WTC11 (cell line): ENCODE data around the gene CDC42EP2. TPM values are rescaled to one million over a fixed set of nuclear protein-coding genes. Genes with fewer than 3 reads are reported as not detected.

Source experiments
- ATAC-seq: fragments of 200-7000 bp; cut with Tn5 transposase; 2 replicates; pipeline ENCODE4 v1.10.0; 2021; ENCODE audit warnings: mild to moderate bottlenecking, moderate library complexity
- CTCF ChIA-PET: fragments of 300-600 bp; sonication (Branson Sonifier 250); formaldehyde crosslinking; loops from one replicate; lab custom pipeline; 2021; ENCODE audit warnings: antibody characterized with exemption; lab: Charles Lee
- POLR2A ChIA-PET: fragments of 350-600 bp; sonication (Branson Sonifier 250); formaldehyde crosslinking; loops from one replicate; lab custom pipeline; 2021; ENCODE audit warnings: antibody characterized with exemption; lab: Charles Lee
- DNase-seq: peaks from one replicate; pipeline ENCODE4 v3.0.0; 2021; ENCODE audit warnings: low spot score
- H3K27ac Mint-ChIP-seq: 2 replicates; pipeline ENCODE4 v1.8.0; 2021; ENCODE audit warnings: mixed read lengths
- H3K27me3 Mint-ChIP-seq: 2 replicates; pipeline ENCODE4 v1.8.0; 2021; ENCODE audit warnings: low read depth, mild to moderate bottlenecking, moderate library complexity, mixed read lengths
- H3K36me3 Mint-ChIP-seq: 2 replicates; pipeline ENCODE4 v1.8.0; 2021; ENCODE audit warnings: mixed read lengths
- H3K4me1 Mint-ChIP-seq: 2 replicates; pipeline ENCODE4 v1.8.0; 2022; ENCODE audit warnings: mixed read lengths
- H3K4me3 Mint-ChIP-seq: 2 replicates; pipeline ENCODE4 v1.8.0; 2021; ENCODE audit warnings: mild to moderate bottlenecking, moderate library complexity, mixed read lengths
- H3K9me3 Mint-ChIP-seq: 2 replicates; pipeline ENCODE4 v1.8.0; 2021; ENCODE audit warnings: mixed read lengths
- CREB1 ChIP-seq: sonication (generic); formaldehyde crosslinking; IDR thresholded peaks from 2 replicates; pipeline ENCODE4 v1.8.0; 2023; ENCODE audit warnings: mild to moderate bottlenecking, missing genetic modification reagents
- EMX1 ChIP-seq: fragments of 250-450 bp; sonication (Bioruptor Pico); IDR thresholded peaks from 2 replicates; pipeline ENCODE4 v1.8.0; 2021; ENCODE audit warnings: mild to moderate bottlenecking
- FOXP4 ChIP-seq: sonication (generic); formaldehyde crosslinking; IDR thresholded peaks from 2 replicates; pipeline ENCODE4 v1.8.0; 2022; ENCODE audit warnings: mild to moderate bottlenecking, missing genetic modification reagents
- HMGA2 ChIP-seq: fragments of 250-450 bp; sonication (Bioruptor Pico); IDR thresholded peaks from 2 replicates; pipeline ENCODE4 v1.4.0; 2021; ENCODE audit warnings: mild to moderate bottlenecking, moderate library complexity
- JUN ChIP-seq: sonication (generic); formaldehyde crosslinking; IDR thresholded peaks from 2 replicates; pipeline ENCODE4 v1.8.0; 2023; ENCODE audit warnings: mild to moderate bottlenecking, missing genetic modification reagents
- KAT7 ChIP-seq: sonication (generic); formaldehyde crosslinking; IDR thresholded peaks from 2 replicates; pipeline ENCODE4 v1.8.1; 2023; ENCODE audit warnings: missing genetic modification reagents, mild to moderate bottlenecking, borderline replicate concordance
- MYBL2 ChIP-seq: sonication (generic); formaldehyde crosslinking; IDR thresholded peaks from 2 replicates; pipeline ENCODE4 v1.8.1; 2023; ENCODE audit warnings: mild to moderate bottlenecking, moderate library complexity, missing genetic modification reagents
- NR2C2 ChIP-seq: sonication (generic); formaldehyde crosslinking; IDR thresholded peaks from 2 replicates; pipeline ENCODE4 v1.8.0; 2022; ENCODE audit warnings: mild to moderate bottlenecking, missing genetic modification reagents
- PRDM15 ChIP-seq: sonication (generic); formaldehyde crosslinking; IDR thresholded peaks from 2 replicates; pipeline ENCODE4 v1.8.0; 2022; ENCODE audit warnings: missing genetic modification reagents
- SMAD3 ChIP-seq: sonication (generic); formaldehyde crosslinking; IDR thresholded peaks from 2 replicates; pipeline ENCODE4 v1.8.0; 2022; ENCODE audit warnings: missing genetic modification reagents, mild to moderate bottlenecking, borderline replicate concordance
- STAT6 ChIP-seq: sonication (generic); formaldehyde crosslinking; conservative IDR thresholded peaks from 2 replicates; pipeline ENCODE4 v1.8.1; 2023; ENCODE audit warnings: mild to moderate bottlenecking, low read depth, missing genetic modification reagents, moderate library complexity
- TP53 ChIP-seq: sonication (generic); formaldehyde crosslinking; IDR thresholded peaks from 2 replicates; pipeline ENCODE4 v1.8.1; 2023; ENCODE audit warnings: mild to moderate bottlenecking, missing genetic modification reagents
- USF2 ChIP-seq: sonication (generic); formaldehyde crosslinking; IDR thresholded peaks from 2 replicates; pipeline ENCODE4 v1.8.1; 2023; ENCODE audit warnings: mild to moderate bottlenecking, missing genetic modification reagents, moderate library complexity
- ZNF416 ChIP-seq: fragments of 250-450 bp; sonication (Bioruptor Pico); IDR thresholded peaks from 2 replicates; pipeline ENCODE4 v1.9.0; 2021; ENCODE audit warnings: mild to moderate bottlenecking, inconsistent platforms
- ZNF512 ChIP-seq: sonication (generic); formaldehyde crosslinking; IDR thresholded peaks from 2 replicates; pipeline ENCODE4 v1.8.1; 2022; ENCODE audit warnings: missing genetic modification reagents, borderline replicate concordance
- total RNA-seq: library from RNA; stranded (reverse); gene quantifications from 3 replicates; pipeline ENCODE4 v1.2.3, GENCODE V29; 2021
- TF ChIP-seq, protein P1 (sequence below): sonication (generic); formaldehyde crosslinking; IDR thresholded peaks from 2 replicates; pipeline ENCODE4 v1.8.1; 2022; ENCODE audit warnings: low read depth, mild to moderate bottlenecking, moderate library complexity, missing genetic modification reagents, borderline replicate concordance

Gene CDC42EP2
- total RNA-seq, 1 experiment from 2014 or later, result 11.0 TPM

- TF ChIP-seq FOXP4 (CRISPR knock-in tag) (no peak), PRDM15 (CRISPR knock-in tag) (no peak), NR2C2 (CRISPR knock-in tag) (no peak), USF2 (CRISPR knock-in tag) (no peak), ZNF512 (CRISPR knock-in tag) (no peak), JUN (no peak), ZNF416 (CRISPR knock-in tag) (no peak), CREB1 (CRISPR knock-in tag) (no peak), TP53 (CRISPR knock-in tag) (no peak), EMX1 (CRISPR knock-in tag) (no peak), STAT6 (CRISPR knock-in tag) (no peak), MYBL2 (CRISPR knock-in tag) (no peak), KAT7 (CRISPR knock-in tag) (no peak)
These were observed 38.8 kb upstream of the CDC42EP2 start (continued) for GRCh38 chr11:65275906-65276305.

DNA sequence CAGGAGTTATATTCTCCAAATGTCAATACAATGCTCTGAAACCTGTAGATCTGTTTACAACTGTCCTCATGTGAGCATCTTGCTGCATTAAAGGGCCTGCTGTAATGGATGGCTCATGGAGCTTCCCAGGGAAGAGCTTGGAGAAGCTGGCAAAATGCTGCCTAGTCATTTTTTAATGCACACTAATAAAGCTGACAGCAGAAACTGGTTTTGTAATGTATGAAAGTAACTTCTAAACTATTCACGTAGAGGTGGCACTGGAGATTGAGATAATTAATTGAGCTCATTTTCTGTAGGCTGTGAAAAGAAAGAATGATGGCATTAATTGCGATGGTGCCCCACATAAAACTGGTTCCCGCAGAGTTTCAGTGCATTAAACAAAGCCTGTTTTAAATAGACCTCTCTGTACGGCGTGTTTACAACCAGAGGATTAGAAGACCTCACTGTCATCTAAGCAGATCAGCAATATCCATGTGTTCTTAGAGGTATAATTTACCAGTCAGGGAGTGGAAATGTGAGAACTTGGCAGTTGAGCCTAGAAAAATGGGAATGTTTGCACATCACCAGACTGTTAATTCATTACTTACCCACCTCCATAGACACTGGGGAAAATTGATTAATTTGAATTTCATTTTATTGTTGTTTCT, 36.9 kb upstream of the CDC42EP2 start:
- Mint-ChIP-seq H3K27me3 (no peaks in the 10 kb centered on the region), H3K4me1 (peaks cover 9% of the 10 kb centered on the region), H3K9me3 (no peaks in the 10 kb centered on the region), H3K4me3 (no peak overlapping the region), H3K27ac (peak overlapping the region; percentile 27; the same call in 1 of the 2 replicates), H3K36me3 (peaks cover 57% of the 10 kb centered on the region)
- DNase-seq (no peak), ATAC-seq (no peak)
- CTCF ChIA-PET, result interaction anchor here (1.3 to 7.0 kb wide), 4 partner anchors 11 to 139 kb away, joined by 4 to 156 read pairs (median 77); partner anchors contain the start of gene CDC42EP2
- TF ChIP-seq HMGA2 (no peak), SMAD3 (no peak), MYBL2 (CRISPR knock-in tag) (no peak)
- TF ChIP-seq, protein P1, sequence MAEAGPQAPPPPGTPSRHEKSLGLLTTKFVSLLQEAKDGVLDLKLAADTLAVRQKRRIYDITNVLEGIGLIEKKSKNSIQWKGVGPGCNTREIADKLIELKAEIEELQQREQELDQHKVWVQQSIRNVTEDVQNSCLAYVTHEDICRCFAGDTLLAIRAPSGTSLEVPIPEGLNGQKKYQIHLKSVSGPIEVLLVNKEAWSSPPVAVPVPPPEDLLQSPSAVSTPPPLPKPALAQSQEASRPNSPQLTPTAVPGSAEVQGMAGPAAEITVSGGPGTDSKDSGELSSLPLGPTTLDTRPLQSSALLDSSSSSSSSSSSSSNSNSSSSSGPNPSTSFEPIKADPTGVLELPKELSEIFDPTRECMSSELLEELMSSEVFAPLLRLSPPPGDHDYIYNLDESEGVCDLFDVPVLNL, result no peak
- POLR2A ChIA-PET, result no interaction called here
